Measurements from ENCODE around the gene CPXM2.

- no peak for TF ChIP-seq TAF1 (IDR thresholded peaks at IDR 0.05; ENCODE audit: low read depth)
- TF ChIP-seq, protein P1, sequence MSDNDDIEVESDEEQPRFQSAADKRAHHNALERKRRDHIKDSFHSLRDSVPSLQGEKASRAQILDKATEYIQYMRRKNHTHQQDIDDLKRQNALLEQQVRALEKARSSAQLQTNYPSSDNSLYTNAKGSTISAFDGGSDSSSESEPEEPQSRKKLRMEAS (IDR thresholded peaks at IDR 0.05): no peak
- TF ChIP-seq EGR1 (IDR thresholded peaks at IDR 0.05): no peak
- TF ChIP-seq YY1 (IDR thresholded peaks at IDR 0.05; ENCODE audit: low read depth): no peak
- no peak for TF ChIP-seq USF1 (IDR thresholded peaks at IDR 0.05)
- no peak for TF ChIP-seq TCF12 (IDR thresholded peaks at IDR 0.05; ENCODE audit: low read depth)
- no peak for TF ChIP-seq TEAD4 (IDR thresholded peaks at IDR 0.05)
- TF ChIP-seq CREB1 (IDR thresholded peaks at IDR 0.05; ENCODE audit: low read depth): no peak
- TF ChIP-seq CEBPB (IDR thresholded peaks at IDR 0.05): no peak
- TF ChIP-seq ZBTB7A (IDR thresholded peaks at IDR 0.05; ENCODE audit: low read depth): no peak
These were observed 10.0 kb upstream of the CPXM2 start for GRCh38 chr10:123901621-123902020.

Measured in Ishikawa (cell line).